ENCODE data around the gene TRIM2.

DNA sequence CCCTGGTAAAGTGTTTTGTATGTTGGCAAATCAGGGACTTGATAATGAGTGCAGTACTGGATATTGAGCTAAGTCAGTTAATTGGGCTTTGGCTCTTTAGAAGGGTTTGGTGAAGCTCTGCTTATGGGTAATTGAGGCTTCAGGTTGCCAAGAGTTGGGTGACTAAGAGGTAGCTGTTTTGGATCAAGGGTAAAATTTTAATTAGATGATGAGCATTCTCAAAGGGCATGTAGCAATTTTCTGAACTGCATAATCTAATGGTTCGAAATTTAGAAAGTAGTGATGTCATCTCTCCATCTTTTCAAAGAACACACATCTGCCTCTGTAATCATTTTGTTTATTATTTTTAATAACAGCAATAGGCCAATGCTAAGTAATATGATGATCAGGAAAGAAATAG is 5.5 kb upstream of the TRIM2 start:
- no peak for TF ChIP-seq POLR2A (IDR thresholded peaks at IDR 0.05)
- TF ChIP-seq, protein P1, sequence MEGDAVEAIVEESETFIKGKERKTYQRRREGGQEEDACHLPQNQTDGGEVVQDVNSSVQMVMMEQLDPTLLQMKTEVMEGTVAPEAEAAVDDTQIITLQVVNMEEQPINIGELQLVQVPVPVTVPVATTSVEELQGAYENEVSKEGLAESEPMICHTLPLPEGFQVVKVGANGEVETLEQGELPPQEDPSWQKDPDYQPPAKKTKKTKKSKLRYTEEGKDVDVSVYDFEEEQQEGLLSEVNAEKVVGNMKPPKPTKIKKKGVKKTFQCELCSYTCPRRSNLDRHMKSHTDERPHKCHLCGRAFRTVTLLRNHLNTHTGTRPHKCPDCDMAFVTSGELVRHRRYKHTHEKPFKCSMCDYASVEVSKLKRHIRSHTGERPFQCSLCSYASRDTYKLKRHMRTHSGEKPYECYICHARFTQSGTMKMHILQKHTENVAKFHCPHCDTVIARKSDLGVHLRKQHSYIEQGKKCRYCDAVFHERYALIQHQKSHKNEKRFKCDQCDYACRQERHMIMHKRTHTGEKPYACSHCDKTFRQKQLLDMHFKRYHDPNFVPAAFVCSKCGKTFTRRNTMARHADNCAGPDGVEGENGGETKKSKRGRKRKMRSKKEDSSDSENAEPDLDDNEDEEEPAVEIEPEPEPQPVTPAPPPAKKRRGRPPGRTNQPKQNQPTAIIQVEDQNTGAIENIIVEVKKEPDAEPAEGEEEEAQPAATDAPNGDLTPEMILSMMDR (IDR thresholded peaks at IDR 0.05) = no peak

All from lower leg skin (tissue), 3 donors.